NCI-H2029 (cell line): ENCODE results near the gene RFC3.

Experiments used
- DNase-seq: peaks from one replicate; lab custom pipeline; 2025; lab: John Stamatoyannopoulos, UW

RFC3 gene

DNA sequence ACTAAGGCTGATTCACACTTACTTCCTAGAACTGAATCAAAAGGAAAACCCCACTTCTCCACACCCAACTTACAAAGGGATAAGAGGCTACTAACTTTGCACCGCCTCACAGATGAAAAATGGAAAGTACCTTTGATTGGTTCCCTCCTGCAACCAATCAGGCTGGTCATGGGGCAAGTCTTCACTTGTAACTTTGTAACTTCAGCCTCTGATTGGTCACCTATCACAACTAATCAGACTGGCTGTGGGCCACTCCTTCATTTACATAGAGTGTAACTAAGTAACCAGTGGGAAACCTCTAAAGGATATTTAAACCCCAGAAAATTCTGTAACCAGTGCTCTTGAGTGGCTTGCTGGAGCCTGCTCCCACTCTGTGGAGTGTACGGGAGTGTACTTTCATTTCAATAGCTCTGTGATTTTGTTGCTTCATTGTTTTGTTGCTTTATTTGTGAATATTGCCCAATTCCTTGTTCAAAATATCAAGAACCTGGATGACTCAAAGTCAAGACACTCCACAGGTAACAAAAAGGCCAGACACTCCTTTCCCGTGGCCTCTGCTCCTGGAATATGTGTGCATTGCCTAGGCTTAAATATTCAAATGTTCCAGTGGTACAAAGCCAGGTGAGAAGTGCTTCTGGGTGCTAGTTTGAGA is 50.5 kb downstream of the RFC3 start:
- DNase-seq: no peak

GRCh38 chr13:33869005-33869404 is 51.1 kb downstream of the RFC3 start:
- no peak for DNase-seq

DNA sequence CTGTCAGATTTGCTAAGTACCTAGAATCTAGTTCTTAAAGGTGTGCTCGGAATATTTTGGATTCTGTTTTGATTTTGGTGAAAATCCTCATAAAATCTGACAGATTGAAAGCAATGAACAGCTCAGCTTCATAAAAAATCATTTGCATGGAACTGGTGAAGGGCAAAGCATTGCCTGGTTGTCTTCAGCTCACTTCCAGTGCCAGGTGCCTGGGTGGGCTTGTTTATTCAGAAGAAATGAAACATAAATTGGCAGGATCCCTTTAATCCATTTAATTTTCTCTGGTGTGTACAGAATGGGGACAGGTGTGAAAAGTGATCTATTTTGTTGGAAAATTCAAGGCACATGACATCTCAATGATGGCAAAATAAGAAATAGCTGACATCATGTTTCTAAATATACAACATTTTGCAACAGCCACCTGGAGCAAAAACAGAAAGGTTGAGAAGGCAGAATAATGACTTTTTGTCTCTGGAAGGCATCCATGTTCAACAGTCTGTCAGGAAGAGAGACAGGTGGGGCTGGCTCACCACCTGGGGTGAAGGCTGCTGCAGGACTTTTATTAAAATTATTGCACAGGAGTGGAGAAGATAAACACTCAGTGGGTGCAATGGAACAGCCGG is 52.2 kb downstream of the RFC3 start:
- DNase-seq: peak; percentile 58

GRCh38 chr13:33871207-33872004 is 53.5 kb downstream of the RFC3 start:
- no peak for DNase-seq

DNA sequence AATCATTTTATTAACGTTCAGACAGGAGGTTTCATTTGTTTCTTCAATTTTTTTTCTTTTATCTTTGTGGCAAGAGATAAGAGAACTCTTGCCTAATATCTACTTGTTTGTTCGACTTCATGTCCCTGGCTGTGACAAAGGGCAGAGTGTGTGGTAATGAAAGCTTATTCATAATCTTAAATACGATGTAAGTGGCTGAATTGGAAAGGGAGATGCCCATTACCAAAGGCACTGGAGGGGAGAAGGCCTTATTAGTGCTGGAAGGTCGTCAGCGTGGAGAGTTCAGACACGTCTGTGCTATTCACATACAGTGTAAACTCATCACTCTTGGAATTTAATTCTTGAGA is 54.0 kb downstream of the RFC3 start:
- no peak for DNase-seq

- no peak for DNase-seq
Measured at GRCh38 chr13:33873251-33873908, 55.4 kb downstream of the RFC3 start.

GRCh38 chr13:33874871-33875270 is 56.9 kb downstream of the RFC3 start:
- no peak for DNase-seq

DNA sequence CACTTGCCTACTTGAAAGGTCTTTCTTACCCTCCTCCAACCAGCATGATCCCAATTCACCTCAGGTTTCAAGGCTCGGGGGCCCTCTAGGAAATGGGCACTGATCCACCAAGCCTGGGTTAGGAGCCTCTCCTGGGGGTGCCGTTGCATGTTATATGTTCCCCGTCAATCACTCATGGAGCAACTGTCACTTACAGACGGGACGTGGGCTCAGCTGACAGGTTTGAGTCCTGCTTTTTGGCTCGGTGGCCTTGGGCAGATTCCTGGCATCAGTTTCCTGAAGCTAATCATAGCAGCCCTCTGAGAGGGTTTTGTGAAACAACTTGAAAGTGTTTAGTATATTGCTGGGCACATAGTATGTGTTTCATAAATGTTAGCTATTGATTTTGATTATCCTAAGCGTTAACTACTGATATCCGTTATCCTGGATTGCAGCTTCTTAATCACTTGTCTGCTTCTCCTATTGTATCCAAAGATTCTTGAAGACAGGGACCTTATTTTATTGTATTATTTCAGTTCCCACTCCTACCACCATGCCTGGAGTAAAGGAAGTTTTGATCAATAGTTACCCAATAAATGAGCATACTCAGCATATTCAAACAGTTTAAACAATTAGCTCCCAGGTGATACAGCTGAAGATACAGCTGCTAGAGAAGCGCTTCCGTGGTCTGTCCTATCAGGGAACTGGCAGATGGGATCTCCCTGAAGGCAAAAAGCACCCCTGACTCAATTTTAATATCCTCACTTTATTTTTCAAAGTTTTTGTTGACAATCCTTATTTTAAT is 57.9 kb downstream of the RFC3 start:
- DNase-seq: no peak

GRCh38 chr13:33876716-33877394 is 58.9 kb downstream of the RFC3 start:
- no peak for DNase-seq

DNA sequence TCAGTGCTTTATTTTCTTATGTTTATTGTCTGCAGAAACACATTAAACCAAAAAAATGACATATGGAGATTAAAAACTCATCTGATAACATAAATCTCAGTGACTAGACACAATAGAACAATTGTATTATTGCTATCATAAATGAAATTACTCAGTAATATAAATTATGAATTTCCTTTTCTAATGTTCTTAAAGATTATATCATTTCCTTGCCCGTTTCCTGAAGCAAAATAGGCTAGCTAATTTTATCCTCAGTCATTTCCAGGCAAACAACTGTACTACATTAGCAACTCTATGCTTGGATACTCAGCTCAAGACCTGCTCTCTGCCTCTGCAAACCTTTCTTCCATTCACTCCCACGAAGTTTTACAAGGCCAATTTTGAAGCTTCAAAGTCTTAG is 61.2 kb downstream of the RFC3 start:
- DNase-seq: no peak

DNA sequence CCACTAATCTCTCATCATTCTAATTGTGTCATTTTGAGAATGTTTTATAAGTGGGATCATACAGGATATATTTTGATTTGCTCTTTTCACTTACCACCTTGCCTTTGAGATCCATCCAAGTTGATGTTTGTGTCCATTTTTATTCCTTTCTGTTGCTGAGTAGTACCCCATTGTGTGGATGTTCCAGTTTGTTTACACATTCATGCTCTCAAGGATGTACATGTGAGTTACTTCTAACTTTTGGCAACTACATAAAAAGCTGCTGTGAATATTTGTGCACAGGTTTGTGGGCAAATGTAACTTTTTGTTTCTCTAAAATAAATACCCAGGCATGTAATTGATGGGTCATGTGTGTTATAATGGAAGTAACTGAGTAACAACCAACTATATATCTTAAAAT is 64.9 kb downstream of the RFC3 start:
- no peak for DNase-seq

DNA sequence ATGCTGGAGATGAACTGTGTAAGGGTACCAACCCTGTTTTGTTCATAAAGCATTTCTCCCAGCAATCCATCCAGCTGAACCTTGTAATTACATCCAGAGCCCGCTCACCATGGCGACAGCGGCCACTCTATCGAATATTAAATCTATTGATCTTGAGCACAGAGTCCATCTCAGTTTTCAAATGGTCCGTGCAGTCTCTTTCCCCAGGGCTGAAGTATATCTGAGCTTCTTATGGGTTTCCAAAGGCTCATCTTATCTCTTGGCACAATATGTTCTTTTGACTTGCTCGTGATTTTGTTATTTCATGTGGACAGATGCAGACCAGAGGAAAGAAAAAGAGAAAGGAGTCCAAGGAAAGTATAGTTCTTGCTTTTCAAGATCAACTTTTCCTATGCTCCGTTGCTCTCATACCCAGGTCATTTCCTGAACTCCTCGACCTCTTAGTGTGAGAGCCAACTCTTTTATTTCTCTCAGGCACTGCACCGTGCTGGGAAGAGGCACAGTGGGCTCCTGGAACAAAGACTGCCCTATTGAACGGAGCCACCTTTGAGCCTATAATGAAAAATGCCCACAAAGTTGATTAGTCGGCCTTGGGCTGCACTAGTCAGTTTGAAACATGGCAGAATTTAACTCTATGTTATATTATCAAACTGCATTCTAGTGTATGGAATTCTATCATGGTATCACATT is 66.7 kb downstream of the RFC3 start:
- no peak for DNase-seq
